Erythroblast (primary cell): ENCODE data around the gene LDAH.

Source experiments
- GATA1 ChIP-seq: IDR thresholded peaks from 2 replicates; pipeline ENCODE4 v1.6.1; 2011; ENCODE audit warnings: low read depth, mild to moderate bottlenecking, control low read depth, low read length, moderate library complexity
- POLR2A ChIP-seq: IDR thresholded peaks from 2 replicates; pipeline ENCODE4 v1.6.1; 2011; ENCODE audit warnings: mild to moderate bottlenecking, low read length

GRCh38 chr2:20706786-20707185 is 116.1 kb downstream of the LDAH start:
- TF ChIP-seq POLR2A (no peak), GATA1 (no peak)
